Measurements from ENCODE around the gene PCGF3.

- TF ChIP-seq CTCF (IDR thresholded peaks at IDR 0.05; ENCODE audit: insufficient read depth, low read length, poor library complexity, severe bottlenecking) (no peak), EZH2phosphoT487 (conservative IDR thresholded peaks at IDR 0.05; ENCODE audit: low read length) (no peak)
Measured at GRCh38 chr4:712916-713632, 7.4 kb downstream of the PCGF3 start.
